A673 (cell line): Measurements from ENCODE around the gene IL12A. TPM values are rescaled to one million over a fixed set of nuclear protein-coding genes. Genes with fewer than 3 reads are reported as not detected.

Experiments
- BruUV-seq: library from RNA; stranded (reverse); fragments of 400-500 nt; replicated peaks from 2 replicates; lab custom pipeline; 2021; lab: Mats Ljungman, UMichigan
- CTCF ChIA-PET: fragments of 300-600 bp; sonication (Branson Sonifier 250); formaldehyde crosslinking; loops from one replicate; lab custom pipeline; 2022; ENCODE audit warnings: antibody characterized with exemption; lab: Charles Lee
- POLR2A ChIA-PET: fragments of 300-600 bp; sonication (Branson Sonifier 250); formaldehyde crosslinking; loops from one replicate; lab custom pipeline; 2022; ENCODE audit warnings: antibody characterized with exemption; ENCODE audit not compliant: low non-redundant PET; lab: Charles Lee
- DNase-seq: peaks from one replicate; pipeline ENCODE4 v3.0.0-alpha.2; 2015; ENCODE audit warnings: low spot score
- H3K27ac ChIP-seq: fragments of 200-600 bp; sonication (generic); 2 replicates; pipeline ENCODE4 v1.5.1; 2016; ENCODE audit warnings: mixed run types, low read depth, mild to moderate bottlenecking, mixed read lengths, antibody characterized with exemption, low read length; ENCODE audit not compliant: poor library complexity, severe bottlenecking
- H3K27me3 ChIP-seq: fragments of 200-600 bp; sonication (generic); replicated peaks from 2 replicates; pipeline ENCODE4 v1.6.1; 2017; ENCODE audit warnings: mixed run types, low read depth, mild to moderate bottlenecking, mixed read lengths, antibody characterized with exemption, low read length; ENCODE audit not compliant: insufficient read depth, poor library complexity
- H3K36me3 ChIP-seq: fragments of 200-600 bp; sonication (generic); 2 replicates; pipeline ENCODE4 v1.6.1; 2016; ENCODE audit warnings: mixed run types, mild to moderate bottlenecking, mixed read lengths, antibody characterized with exemption, low read length; ENCODE audit not compliant: insufficient read depth, poor library complexity, severe bottlenecking
- H3K4me1 ChIP-seq: fragments of 200-600 bp; sonication (generic); 2 replicates; pipeline ENCODE4 v1.6.1; 2017; ENCODE audit warnings: mixed run types, mild to moderate bottlenecking, mixed read lengths, antibody characterized with exemption, low read length; ENCODE audit not compliant: insufficient read depth, poor library complexity, severe bottlenecking
- H3K4me3 ChIP-seq: fragments of 200-600 bp; sonication (generic); 2 replicates; pipeline ENCODE4 v1.5.1; 2016; ENCODE audit warnings: low read depth, mixed run types, mild to moderate bottlenecking, mixed read lengths, low read length; ENCODE audit not compliant: poor library complexity, severe bottlenecking
- H3K9me3 ChIP-seq: fragments of 200-600 bp; sonication (generic); 2 replicates; pipeline ENCODE4 v1.6.1; 2016; ENCODE audit warnings: mixed run types, low read depth, mild to moderate bottlenecking, mixed read lengths, antibody characterized with exemption, low read length; ENCODE audit not compliant: poor library complexity, severe bottlenecking
- EZH2 ChIP-seq: fragments of 200-600 bp; sonication (generic); IDR thresholded peaks from 2 replicates; pipeline ENCODE4 v1.6.1; 2017; ENCODE audit warnings: borderline replicate concordance, low read depth, mild to moderate bottlenecking, mixed read lengths, antibody characterized with exemption, low read length; ENCODE audit not compliant: poor library complexity, severe bottlenecking
- intact Hi-C: fragments of 100-400 bp; cut with micrococcal nuclease; formaldehyde crosslinking; loops from one replicate; pipeline ENCODE4 v1.10.0; 2022; ENCODE audit not compliant: unreplicated experiment
- total RNA-seq: library from RNA; stranded (reverse); gene quantifications from 2 replicates; pipeline ENCODE4 v1.2.3, GENCODE V29; 2021
- TF ChIP-seq, protein P1 (sequence below): fragments of 300-800, 200-600 bp; sonication (generic); conservative IDR thresholded peaks from 2 replicates; pipeline ENCODE4 v1.5.1; 2017; ENCODE audit warnings: low read depth, mild to moderate bottlenecking, antibody characterized with exemption, low read length, moderate library complexity, mixed read lengths

IL12A gene
- total RNA-seq, 1 experiment from 2014 or later, result not detected

- peaks cover 32% of the 10 kb centered on the region for H3K27me3 ChIP-seq
- no peaks in the 10 kb centered on the region for H3K36me3 ChIP-seq
- peaks cover 9% of the 10 kb centered on the region for H3K9me3 ChIP-seq
- no peak overlapping the region for H3K27ac ChIP-seq
- no peak for DNase-seq
- TF ChIP-seq EZH2, result no peak
- TF ChIP-seq, protein P1, sequence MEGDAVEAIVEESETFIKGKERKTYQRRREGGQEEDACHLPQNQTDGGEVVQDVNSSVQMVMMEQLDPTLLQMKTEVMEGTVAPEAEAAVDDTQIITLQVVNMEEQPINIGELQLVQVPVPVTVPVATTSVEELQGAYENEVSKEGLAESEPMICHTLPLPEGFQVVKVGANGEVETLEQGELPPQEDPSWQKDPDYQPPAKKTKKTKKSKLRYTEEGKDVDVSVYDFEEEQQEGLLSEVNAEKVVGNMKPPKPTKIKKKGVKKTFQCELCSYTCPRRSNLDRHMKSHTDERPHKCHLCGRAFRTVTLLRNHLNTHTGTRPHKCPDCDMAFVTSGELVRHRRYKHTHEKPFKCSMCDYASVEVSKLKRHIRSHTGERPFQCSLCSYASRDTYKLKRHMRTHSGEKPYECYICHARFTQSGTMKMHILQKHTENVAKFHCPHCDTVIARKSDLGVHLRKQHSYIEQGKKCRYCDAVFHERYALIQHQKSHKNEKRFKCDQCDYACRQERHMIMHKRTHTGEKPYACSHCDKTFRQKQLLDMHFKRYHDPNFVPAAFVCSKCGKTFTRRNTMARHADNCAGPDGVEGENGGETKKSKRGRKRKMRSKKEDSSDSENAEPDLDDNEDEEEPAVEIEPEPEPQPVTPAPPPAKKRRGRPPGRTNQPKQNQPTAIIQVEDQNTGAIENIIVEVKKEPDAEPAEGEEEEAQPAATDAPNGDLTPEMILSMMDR, result no peak
- intact Hi-C loops, result no loop called here
- POLR2A ChIA-PET, result no interaction called here
- H3K4me1 ChIP-seq, result no peaks in the 10 kb centered on the region
- no peak overlapping the region for H3K4me3 ChIP-seq
- no TSS peak for BruUV-seq
- CTCF ChIA-PET, result no interaction called here
Observed at GRCh38 chr3:160041465-160041864, 52.8 kb downstream of the IL12A start.

- intact Hi-C loops, result no loop called here
- CTCF ChIA-PET, result no interaction called here
- Histone ChIP-seq H3K9me3 (peaks cover 9% of the 10 kb centered on the region), H3K4me3 (no peak overlapping the region), H3K36me3 (no peaks in the 10 kb centered on the region), H3K27ac (no peak overlapping the region), H3K27me3 (peaks cover 9% of the 10 kb centered on the region), H3K4me1 (no peaks in the 10 kb centered on the region)
- POLR2A ChIA-PET, result no interaction called here
- no peak for TF ChIP-seq EZH2
- TF ChIP-seq, protein P1, result no peak
- DNase-seq, result peak; percentile 18
- no TSS peak for BruUV-seq
Observed at GRCh38 chr3:160044121-160044520, 55.5 kb downstream of the IL12A start.

Other genes with a start within 250 kb of the IL12A start
- gene SCHIP1, start 149.0 kb upstream of the IL12A start, total RNA-seq, result 0.11 and 0.35 TPM in 2 replicates
- not detected in 2 replicates for gene C3orf80, start 236.6 kb downstream of the IL12A start, total RNA-seq